Neural cell (in vitro differentiated cells): ENCODE measurements around the gene GTF2IRD1. TPM values are rescaled to one million over a fixed set of nuclear protein-coding genes. Genes with fewer than 3 reads are reported as not detected.

Source experiments
- H2AFZ ChIP-seq: fragments of 200-600, 300-800 bp; sonication (generic), shearing (Covaris generic); 2 replicates; pipeline ENCODE4 v1.6.0; 2014; ENCODE audit warnings: low read depth, mild to moderate bottlenecking, antibody characterized with exemption, low read length, moderate library complexity
- H3F3A ChIP-seq: fragments of 200-600 bp; shearing (Covaris generic); 2 replicates; pipeline ENCODE4 v1.6.1; 2016; ENCODE audit warnings: mild to moderate bottlenecking, moderate library complexity, mixed read lengths, antibody characterized with exemption, low read length; ENCODE audit not compliant: insufficient read depth, poor library complexity, severe bottlenecking
- H3K27ac ChIP-seq: fragments of 200-600, 300-800 bp; sonication (generic), shearing (Covaris generic); 2 replicates; pipeline ENCODE4 v1.5.1; 2014; ENCODE audit warnings: mild to moderate bottlenecking, low read length, moderate library complexity
- H3K27me3 ChIP-seq: fragments of 300-800, 200-600 bp; sonication (generic), shearing (Covaris generic); 2 replicates; pipeline ENCODE4 v1.6.0; 2014; ENCODE audit warnings: mild to moderate bottlenecking, low read depth, low read length, moderate library complexity; ENCODE audit not compliant: insufficient read depth
- H3K36me3 ChIP-seq: fragments of 300-800, 200-600 bp; sonication (generic), shearing (Covaris generic); 2 replicates; pipeline ENCODE4 v1.5.1; 2014; ENCODE audit warnings: mild to moderate bottlenecking, antibody characterized with exemption, low read length, moderate library complexity; ENCODE audit not compliant: insufficient read depth
- H3K4me2 ChIP-seq: fragments of 300-800, 200-600 bp; sonication (generic), shearing (Covaris generic); 2 replicates; pipeline ENCODE4 v1.6.0; 2014; ENCODE audit warnings: mild to moderate bottlenecking, low read length
- H3K4me3 ChIP-seq: fragments of 300-800, 200-600 bp; sonication (generic), shearing (Covaris generic); 2 replicates; pipeline ENCODE4 v1.5.1; 2014; ENCODE audit warnings: mild to moderate bottlenecking, low read length, moderate library complexity
- H3K79me2 ChIP-seq: fragments of 200-600 bp; shearing (Covaris generic); replicated peaks from 2 replicates; pipeline ENCODE4 v1.6.0; 2014; ENCODE audit warnings: mild to moderate bottlenecking, low read length, moderate library complexity; ENCODE audit not compliant: insufficient read depth
- H3K9ac ChIP-seq: fragments of 300-800, 200-600 bp; sonication (generic), shearing (Covaris generic); 2 replicates; pipeline ENCODE4 v1.6.1; 2016; ENCODE audit warnings: mild to moderate bottlenecking, low read length, mixed read lengths
- H3K9me2 ChIP-seq: fragments of 200-600 bp; shearing (Covaris generic); 2 replicates; pipeline ENCODE4 v1.6.1; 2016; ENCODE audit warnings: mild to moderate bottlenecking, low read length, mixed read lengths; ENCODE audit not compliant: insufficient read depth
- H3K9me3 ChIP-seq: fragments of 200-600, 300-800 bp; sonication (generic), shearing (Covaris generic); 2 replicates; pipeline ENCODE4 v1.6.1; 2016; ENCODE audit warnings: mild to moderate bottlenecking, mixed run types, low read length, moderate library complexity, mixed read lengths
- H4K20me1 ChIP-seq: fragments of 200-600 bp; shearing (Covaris generic); 2 replicates; pipeline ENCODE4 v1.6.1; 2016; ENCODE audit warnings: mild to moderate bottlenecking, mixed run types; ENCODE audit not compliant: insufficient read depth
- EP300 ChIP-seq: fragments of 450-650 bp; conservative IDR thresholded peaks from 2 replicates; pipeline ENCODE4 v1.6.1; 2014; ENCODE audit warnings: antibody characterized with exemption, mild to moderate bottlenecking, moderate library complexity; ENCODE audit not compliant: poor library complexity, severe bottlenecking
- EZH2 ChIP-seq: fragments of 200-600, 300-800 bp; shearing (Covaris generic), sonication (generic); IDR thresholded peaks from 2 replicates; pipeline ENCODE4 v1.6.1; 2014; ENCODE audit warnings: antibody characterized with exemption, low read length, borderline replicate concordance, mild to moderate bottlenecking; ENCODE audit not compliant: insufficient read depth, poor library complexity, severe bottlenecking
- POLR2AphosphoS5 ChIP-seq: IDR thresholded peaks from 2 replicates; pipeline ENCODE4 v1.6.1; 2012
- RAD21 ChIP-seq: fragments of 450-650 bp; conservative IDR thresholded peaks from 2 replicates; pipeline ENCODE4 v1.6.1; 2014; ENCODE audit warnings: antibody characterized with exemption, mild to moderate bottlenecking, moderate library complexity
- TAF1 ChIP-seq: IDR thresholded peaks from 2 replicates; pipeline ENCODE4 v1.6.1; 2012; ENCODE audit warnings: low read depth
- polyA plus RNA-seq: library from polyadenylated mRNA; depleted of rRNA; stranded (reverse); fragments of >200 nt; gene quantifications from 2 replicates; pipeline ENCODE4 v1.2.3, GENCODE V29; 2014
- TF ChIP-seq, protein P1 (sequence below): fragments of 450-650 bp; IDR thresholded peaks from 2 replicates; pipeline ENCODE4 v1.5.1; 2014; ENCODE audit warnings: antibody characterized with exemption, mild to moderate bottlenecking, moderate library complexity; ENCODE audit not compliant: poor library complexity, severe bottlenecking
- TF ChIP-seq, protein P2 (sequence below): IDR thresholded peaks from 2 replicates; pipeline ENCODE4 v1.6.1; 2012; ENCODE audit warnings: borderline replicate concordance

Gene GTF2IRD1
- polyA plus RNA-seq, 1 donor from 2014 or later, result 31.9 TPM

DNA sequence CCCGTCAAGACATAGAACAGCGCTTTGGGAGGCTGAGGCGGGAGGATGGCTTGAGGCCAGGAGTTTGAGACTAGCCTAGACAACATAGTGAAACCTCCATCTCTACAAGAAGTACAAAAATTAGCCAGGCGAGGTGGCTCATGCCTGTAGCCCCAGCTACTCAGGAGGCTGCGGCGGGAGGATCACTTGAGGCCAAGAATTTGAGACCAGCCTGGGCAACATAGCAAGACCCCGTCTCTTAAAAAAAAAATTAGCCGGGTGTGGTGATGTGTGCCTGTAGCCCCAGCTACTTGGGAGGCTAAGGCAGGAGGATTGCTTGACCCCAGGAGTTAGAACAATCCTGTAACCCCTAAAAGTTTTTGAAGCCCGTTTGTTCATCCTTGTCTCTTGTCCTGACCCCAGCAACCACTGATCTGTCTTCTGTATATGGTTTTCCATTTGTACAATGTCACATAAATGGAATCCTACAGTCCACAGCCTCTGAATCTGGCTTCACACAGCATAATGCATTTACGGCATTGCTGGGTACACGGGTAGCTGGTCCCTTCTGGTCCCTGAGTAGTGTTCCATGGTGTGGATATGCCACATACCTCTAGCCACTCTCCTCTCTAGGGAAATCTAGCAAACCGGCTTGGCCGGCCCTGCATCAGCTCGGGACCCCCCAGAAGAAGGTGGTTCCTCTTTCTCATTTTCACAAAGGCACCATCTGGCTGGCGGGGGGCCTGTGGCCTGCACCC lies 8.4 kb downstream of the GTF2IRD1 start:
- peaks cover 13% of the 10 kb centered on the region for H4K20me1 ChIP-seq
- H3K79me2 ChIP-seq, result peaks cover 58% of the 10 kb centered on the region

DNA sequence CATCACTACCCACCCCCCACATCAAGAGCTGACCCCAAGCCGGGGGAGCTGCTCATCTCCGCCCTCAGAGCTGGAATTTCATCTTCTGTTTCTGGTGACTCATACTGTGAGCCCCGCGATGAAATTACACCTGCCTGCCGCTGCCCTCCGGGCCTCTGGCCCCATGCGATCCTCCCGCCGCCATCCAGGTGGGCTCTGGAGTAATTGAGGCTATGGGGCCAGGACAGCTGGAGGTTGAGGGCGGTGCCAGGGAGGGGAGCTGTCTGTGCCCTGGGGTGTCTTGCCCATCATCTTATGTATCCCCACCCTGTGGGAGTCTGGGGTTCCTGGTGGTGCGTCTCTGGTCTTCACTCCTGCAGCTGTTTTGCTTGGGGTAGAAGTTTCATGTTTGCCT lies 9.0 kb downstream of the GTF2IRD1 start:
- H3K4me3 ChIP-seq, result no peak overlapping the region
- H3K4me2 ChIP-seq, result no peak overlapping the region
- no peaks in the 10 kb centered on the region for H3K9me3 ChIP-seq
- H3K27me3 ChIP-seq, result no peaks in the 10 kb centered on the region
- no peak overlapping the region for H3K27ac ChIP-seq
- peaks cover 54% of the 10 kb centered on the region for H3K79me2 ChIP-seq
- H4K20me1 ChIP-seq, result peaks cover 13% of the 10 kb centered on the region
- TF ChIP-seq, protein P1, sequence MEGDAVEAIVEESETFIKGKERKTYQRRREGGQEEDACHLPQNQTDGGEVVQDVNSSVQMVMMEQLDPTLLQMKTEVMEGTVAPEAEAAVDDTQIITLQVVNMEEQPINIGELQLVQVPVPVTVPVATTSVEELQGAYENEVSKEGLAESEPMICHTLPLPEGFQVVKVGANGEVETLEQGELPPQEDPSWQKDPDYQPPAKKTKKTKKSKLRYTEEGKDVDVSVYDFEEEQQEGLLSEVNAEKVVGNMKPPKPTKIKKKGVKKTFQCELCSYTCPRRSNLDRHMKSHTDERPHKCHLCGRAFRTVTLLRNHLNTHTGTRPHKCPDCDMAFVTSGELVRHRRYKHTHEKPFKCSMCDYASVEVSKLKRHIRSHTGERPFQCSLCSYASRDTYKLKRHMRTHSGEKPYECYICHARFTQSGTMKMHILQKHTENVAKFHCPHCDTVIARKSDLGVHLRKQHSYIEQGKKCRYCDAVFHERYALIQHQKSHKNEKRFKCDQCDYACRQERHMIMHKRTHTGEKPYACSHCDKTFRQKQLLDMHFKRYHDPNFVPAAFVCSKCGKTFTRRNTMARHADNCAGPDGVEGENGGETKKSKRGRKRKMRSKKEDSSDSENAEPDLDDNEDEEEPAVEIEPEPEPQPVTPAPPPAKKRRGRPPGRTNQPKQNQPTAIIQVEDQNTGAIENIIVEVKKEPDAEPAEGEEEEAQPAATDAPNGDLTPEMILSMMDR, result no peak
- TF ChIP-seq EP300, result no peak
- TF ChIP-seq RAD21, result no peak
- no peaks in the 10 kb centered on the region for H3K36me3 ChIP-seq
- H3K9ac ChIP-seq, result no peak overlapping the region
- no peak overlapping the region for H2AFZ ChIP-seq
- H3K9me2 ChIP-seq, result no peaks in the 10 kb centered on the region
- H3F3A ChIP-seq, result no peaks in the 10 kb centered on the region

More for the DNA sequence above, 8.4 kb downstream of the GTF2IRD1 start:
- Histone ChIP-seq H3K27ac (no peak overlapping the region), H3K4me3 (no peak overlapping the region), H3K9me2 (no peaks in the 10 kb centered on the region), H3K9ac (no peak overlapping the region), H3K9me3 (no peaks in the 10 kb centered on the region), H3K36me3 (no peaks in the 10 kb centered on the region), H3K4me2 (no peak overlapping the region), H2AFZ (no peak overlapping the region), H3K27me3 (no peaks in the 10 kb centered on the region), H3F3A (no peaks in the 10 kb centered on the region)
- TF ChIP-seq, protein P2, sequence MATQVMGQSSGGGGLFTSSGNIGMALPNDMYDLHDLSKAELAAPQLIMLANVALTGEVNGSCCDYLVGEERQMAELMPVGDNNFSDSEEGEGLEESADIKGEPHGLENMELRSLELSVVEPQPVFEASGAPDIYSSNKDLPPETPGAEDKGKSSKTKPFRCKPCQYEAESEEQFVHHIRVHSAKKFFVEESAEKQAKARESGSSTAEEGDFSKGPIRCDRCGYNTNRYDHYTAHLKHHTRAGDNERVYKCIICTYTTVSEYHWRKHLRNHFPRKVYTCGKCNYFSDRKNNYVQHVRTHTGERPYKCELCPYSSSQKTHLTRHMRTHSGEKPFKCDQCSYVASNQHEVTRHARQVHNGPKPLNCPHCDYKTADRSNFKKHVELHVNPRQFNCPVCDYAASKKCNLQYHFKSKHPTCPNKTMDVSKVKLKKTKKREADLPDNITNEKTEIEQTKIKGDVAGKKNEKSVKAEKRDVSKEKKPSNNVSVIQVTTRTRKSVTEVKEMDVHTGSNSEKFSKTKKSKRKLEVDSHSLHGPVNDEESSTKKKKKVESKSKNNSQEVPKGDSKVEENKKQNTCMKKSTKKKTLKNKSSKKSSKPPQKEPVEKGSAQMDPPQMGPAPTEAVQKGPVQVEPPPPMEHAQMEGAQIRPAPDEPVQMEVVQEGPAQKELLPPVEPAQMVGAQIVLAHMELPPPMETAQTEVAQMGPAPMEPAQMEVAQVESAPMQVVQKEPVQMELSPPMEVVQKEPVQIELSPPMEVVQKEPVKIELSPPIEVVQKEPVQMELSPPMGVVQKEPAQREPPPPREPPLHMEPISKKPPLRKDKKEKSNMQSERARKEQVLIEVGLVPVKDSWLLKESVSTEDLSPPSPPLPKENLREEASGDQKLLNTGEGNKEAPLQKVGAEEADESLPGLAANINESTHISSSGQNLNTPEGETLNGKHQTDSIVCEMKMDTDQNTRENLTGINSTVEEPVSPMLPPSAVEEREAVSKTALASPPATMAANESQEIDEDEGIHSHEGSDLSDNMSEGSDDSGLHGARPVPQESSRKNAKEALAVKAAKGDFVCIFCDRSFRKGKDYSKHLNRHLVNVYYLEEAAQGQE, result no peak
- TF ChIP-seq POLR2AphosphoS5, result no peak
- TF ChIP-seq, protein P1, result no peak
- TF ChIP-seq TAF1, result no peak
- TF ChIP-seq RAD21, result no peak
- TF ChIP-seq EZH2, result no peak
